ENCODE measurements around the gene ADD2.

ADD2 gene

GRCh38 chr2:70766357-70767078, 1.5 kb downstream of the ADD2 start:
- H3K27me3 ChIP-seq (ENCODE audit: control insufficient read depth, insufficient read depth, low read length), result no peaks in the 10 kb centered on the region
- peak overlapping the region; percentile 86 for H3K4me3 ChIP-seq (ENCODE audit: low read length)
- peak overlapping the region; percentile 86 for H3K27ac ChIP-seq (ENCODE audit: low read length)
- peak overlapping the region; percentile 95 for H3K9ac ChIP-seq (ENCODE audit: low read length)
- H3K36me3 ChIP-seq (ENCODE audit: control insufficient read depth, low read depth, low read length), result no peaks in the 10 kb centered on the region
- no peaks in the 10 kb centered on the region for H3K9me3 ChIP-seq (ENCODE audit: control insufficient read depth, low read depth, low read length)
- H3K4me1 ChIP-seq (ENCODE audit: control insufficient read depth, low read depth, low read length), result peaks cover 30% of the 10 kb centered on the region

- Histone ChIP-seq H3K27me3 (ENCODE audit: control insufficient read depth, insufficient read depth, low read length) (no peaks in the 10 kb centered on the region), H3K4me3 (ENCODE audit: low read length) (no peak overlapping the region), H3K9ac (ENCODE audit: low read length) (no peak overlapping the region), H3K9me3 (ENCODE audit: control insufficient read depth, low read depth, low read length) (no peaks in the 10 kb centered on the region), H3K36me3 (ENCODE audit: control insufficient read depth, low read depth, low read length) (no peaks in the 10 kb centered on the region), H3K4me1 (ENCODE audit: control insufficient read depth, low read depth, low read length) (peaks cover 30% of the 10 kb centered on the region), H3K27ac (ENCODE audit: low read length) (no peak overlapping the region)
Measured at GRCh38 chr2:70765507-70765906, 2.5 kb downstream of the ADD2 start.

GRCh38 chr2:70759446-70759845, 8.6 kb downstream of the ADD2 start:
- no peak overlapping the region for H3K4me3 ChIP-seq (ENCODE audit: low read length)
- H3K27ac ChIP-seq (ENCODE audit: low read length), result no peak overlapping the region
- no peaks in the 10 kb centered on the region for H3K27me3 ChIP-seq (ENCODE audit: control insufficient read depth, insufficient read depth, low read length)
- no peaks in the 10 kb centered on the region for H3K9me3 ChIP-seq (ENCODE audit: control insufficient read depth, low read depth, low read length)
- no peak overlapping the region for H3K9ac ChIP-seq (ENCODE audit: low read length)
- H3K4me1 ChIP-seq (ENCODE audit: control insufficient read depth, low read depth, low read length), result peaks cover 4% of the 10 kb centered on the region
- H3K36me3 ChIP-seq (ENCODE audit: control insufficient read depth, low read depth, low read length), result no peaks in the 10 kb centered on the region

DNA sequence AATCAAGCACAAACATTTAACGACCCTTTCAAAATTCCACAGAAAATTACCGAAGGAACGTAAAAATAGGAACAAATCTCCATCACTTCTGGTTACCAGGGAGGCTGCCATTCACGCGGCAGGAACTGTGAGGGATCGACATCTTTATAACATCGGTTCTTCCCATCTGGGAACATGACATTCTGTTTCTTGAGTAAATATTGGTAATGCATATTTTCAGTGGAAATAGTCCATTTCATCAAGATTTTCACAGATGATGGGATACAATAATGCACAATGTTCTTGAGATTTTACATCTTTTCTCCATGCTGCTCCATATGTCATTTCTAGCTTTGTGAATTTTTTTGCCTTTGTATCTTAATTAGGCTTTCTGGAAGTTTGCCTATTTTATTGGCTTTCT, 10.0 kb downstream of the ADD2 start:
- Histone ChIP-seq H3K36me3 (ENCODE audit: control insufficient read depth, low read depth, low read length) (no peaks in the 10 kb centered on the region), H3K27ac (ENCODE audit: low read length) (no peak overlapping the region), H3K27me3 (ENCODE audit: control insufficient read depth, insufficient read depth, low read length) (no peaks in the 10 kb centered on the region), H3K9me3 (ENCODE audit: control insufficient read depth, low read depth, low read length) (no peaks in the 10 kb centered on the region), H3K9ac (ENCODE audit: low read length) (no peak overlapping the region), H3K4me1 (ENCODE audit: control insufficient read depth, low read depth, low read length) (peaks cover 7% of the 10 kb centered on the region), H3K4me3 (ENCODE audit: low read length) (no peak overlapping the region)

GRCh38 chr2:70757360-70757759, 10.6 kb downstream of the ADD2 start:
- Histone ChIP-seq H3K36me3 (ENCODE audit: control insufficient read depth, low read depth, low read length) (no peaks in the 10 kb centered on the region), H3K4me3 (ENCODE audit: low read length) (no peak overlapping the region), H3K9me3 (ENCODE audit: control insufficient read depth, low read depth, low read length) (no peaks in the 10 kb centered on the region), H3K27ac (ENCODE audit: low read length) (no peak overlapping the region), H3K9ac (ENCODE audit: low read length) (no peak overlapping the region), H3K27me3 (ENCODE audit: control insufficient read depth, insufficient read depth, low read length) (no peaks in the 10 kb centered on the region), H3K4me1 (ENCODE audit: control insufficient read depth, low read depth, low read length) (peaks cover 7% of the 10 kb centered on the region)

DNA sequence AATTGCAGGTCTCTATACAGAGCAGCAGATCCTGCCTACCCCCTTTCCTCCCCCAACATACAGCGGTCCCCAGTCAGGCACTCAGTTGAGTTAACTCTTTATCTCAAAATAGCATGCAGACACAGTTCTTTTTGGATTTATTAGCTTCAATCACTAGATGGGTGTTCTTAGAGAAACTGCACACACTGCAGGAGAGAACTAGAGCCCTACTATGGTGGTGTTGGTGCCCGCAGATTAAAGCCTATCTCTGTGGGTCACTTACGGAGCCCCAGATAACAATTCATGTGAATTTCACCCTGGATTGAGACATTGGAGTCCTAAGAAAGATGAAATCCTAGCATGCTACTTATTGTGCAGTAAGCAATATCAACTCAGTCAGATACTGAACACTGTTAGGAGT, 11.9 kb downstream of the ADD2 start:
- Histone ChIP-seq H3K27ac (ENCODE audit: low read length) (no peak overlapping the region), H3K4me3 (ENCODE audit: low read length) (no peak overlapping the region), H3K9me3 (ENCODE audit: control insufficient read depth, low read depth, low read length) (no peaks in the 10 kb centered on the region), H3K4me1 (ENCODE audit: control insufficient read depth, low read depth, low read length) (peaks cover 7% of the 10 kb centered on the region), H3K27me3 (ENCODE audit: control insufficient read depth, insufficient read depth, low read length) (no peaks in the 10 kb centered on the region), H3K9ac (ENCODE audit: low read length) (no peak overlapping the region), H3K36me3 (ENCODE audit: control insufficient read depth, low read depth, low read length) (no peaks in the 10 kb centered on the region)

DNA sequence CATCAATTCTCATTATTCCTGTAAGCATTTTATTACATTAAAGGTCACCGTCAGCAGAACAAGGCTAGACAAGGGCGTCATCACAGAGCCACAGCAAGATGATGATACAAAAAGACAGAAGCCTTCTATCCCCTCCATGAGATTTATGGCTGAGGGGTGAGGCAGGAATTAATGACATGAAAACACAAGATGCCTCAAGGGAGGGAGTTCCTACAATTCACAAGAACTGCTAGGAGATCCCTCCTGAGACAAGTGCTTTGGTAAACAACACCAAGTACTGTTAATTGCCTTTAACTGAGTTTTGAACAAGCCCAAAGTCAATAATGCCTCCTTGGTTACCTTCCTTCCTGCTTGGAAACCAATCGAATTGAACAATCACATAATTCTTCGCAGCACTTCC, 14.1 kb downstream of the ADD2 start:
- Histone ChIP-seq H3K36me3 (ENCODE audit: control insufficient read depth, low read depth, low read length) (no peaks in the 10 kb centered on the region), H3K27me3 (ENCODE audit: control insufficient read depth, insufficient read depth, low read length) (no peaks in the 10 kb centered on the region), H3K9ac (ENCODE audit: low read length) (no peak overlapping the region), H3K4me1 (ENCODE audit: control insufficient read depth, low read depth, low read length) (peaks cover 10% of the 10 kb centered on the region), H3K9me3 (ENCODE audit: control insufficient read depth, low read depth, low read length) (no peaks in the 10 kb centered on the region), H3K27ac (ENCODE audit: low read length) (no peak overlapping the region), H3K4me3 (ENCODE audit: low read length) (no peak overlapping the region)

- Histone ChIP-seq H3K27ac (ENCODE audit: low read length) (no peak overlapping the region), H3K27me3 (ENCODE audit: control insufficient read depth, insufficient read depth, low read length) (no peaks in the 10 kb centered on the region)
Measured at GRCh38 chr2:70753031-70753430, 15.0 kb downstream of the ADD2 start.

DNA sequence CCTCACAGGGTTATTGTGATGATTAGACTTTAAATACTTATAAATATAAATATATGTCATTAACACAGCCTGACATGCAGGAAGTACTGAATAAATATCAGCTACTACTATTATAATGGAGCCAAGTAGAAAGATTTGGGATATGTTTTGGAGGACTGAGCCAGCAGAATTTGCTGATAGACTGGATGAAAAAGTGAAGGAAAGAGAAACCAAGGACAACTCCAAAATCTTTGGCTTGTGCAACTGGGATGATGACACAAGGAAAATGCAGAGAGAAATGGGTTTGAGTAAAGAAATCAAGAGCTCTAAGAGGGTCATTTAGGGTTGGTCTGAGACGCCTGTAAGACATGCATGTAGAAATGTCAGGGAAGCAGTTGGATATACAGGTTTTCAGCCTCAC, 15.6 kb downstream of the ADD2 start:
- Histone ChIP-seq H3K4me3 (ENCODE audit: low read length) (no peak overlapping the region), H3K27me3 (ENCODE audit: control insufficient read depth, insufficient read depth, low read length) (no peaks in the 10 kb centered on the region)

More at GRCh38 chr2:70753031-70753430, 15.0 kb downstream of the ADD2 start:
- Histone ChIP-seq H3K4me3 (ENCODE audit: low read length) (no peak overlapping the region), H3K9ac (ENCODE audit: low read length) (no peak overlapping the region), H3K4me1 (ENCODE audit: control insufficient read depth, low read depth, low read length) (peaks cover 10% of the 10 kb centered on the region), H3K9me3 (ENCODE audit: control insufficient read depth, low read depth, low read length) (no peaks in the 10 kb centered on the region), H3K36me3 (ENCODE audit: control insufficient read depth, low read depth, low read length) (no peaks in the 10 kb centered on the region)

GRCh38 chr2:70751881-70752280, 16.1 kb downstream of the ADD2 start:
- H3K27ac ChIP-seq (ENCODE audit: low read length), result no peak overlapping the region
- no peak overlapping the region for H3K4me3 ChIP-seq (ENCODE audit: low read length)
- H3K9ac ChIP-seq (ENCODE audit: low read length), result no peak overlapping the region
- H3K9me3 ChIP-seq (ENCODE audit: control insufficient read depth, low read depth, low read length), result no peaks in the 10 kb centered on the region
- H3K27me3 ChIP-seq (ENCODE audit: control insufficient read depth, insufficient read depth, low read length), result no peaks in the 10 kb centered on the region
- H3K4me1 ChIP-seq (ENCODE audit: control insufficient read depth, low read depth, low read length), result peaks cover 10% of the 10 kb centered on the region
- H3K36me3 ChIP-seq (ENCODE audit: control insufficient read depth, low read depth, low read length), result no peaks in the 10 kb centered on the region

More for the DNA sequence above, 15.6 kb downstream of the ADD2 start:
- H3K9ac ChIP-seq (ENCODE audit: low read length), result no peak overlapping the region
- no peaks in the 10 kb centered on the region for H3K36me3 ChIP-seq (ENCODE audit: control insufficient read depth, low read depth, low read length)
- H3K4me1 ChIP-seq (ENCODE audit: control insufficient read depth, low read depth, low read length), result peaks cover 10% of the 10 kb centered on the region
- no peak overlapping the region for H3K27ac ChIP-seq (ENCODE audit: low read length)
- no peaks in the 10 kb centered on the region for H3K9me3 ChIP-seq (ENCODE audit: control insufficient read depth, low read depth, low read length)

GRCh38 chr2:70750320-70750719, 17.7 kb downstream of the ADD2 start:
- Histone ChIP-seq H3K27ac (ENCODE audit: low read length) (no peak overlapping the region), H3K9me3 (ENCODE audit: control insufficient read depth, low read depth, low read length) (no peaks in the 10 kb centered on the region), H3K36me3 (ENCODE audit: control insufficient read depth, low read depth, low read length) (no peaks in the 10 kb centered on the region), H3K4me1 (ENCODE audit: control insufficient read depth, low read depth, low read length) (peaks cover 23% of the 10 kb centered on the region), H3K4me3 (ENCODE audit: low read length) (no peak overlapping the region), H3K27me3 (ENCODE audit: control insufficient read depth, insufficient read depth, low read length) (no peaks in the 10 kb centered on the region), H3K9ac (ENCODE audit: low read length) (no peak overlapping the region)

GRCh38 chr2:70748002-70748784, 19.8 kb downstream of the ADD2 start:
- Histone ChIP-seq H3K27me3 (ENCODE audit: control insufficient read depth, insufficient read depth, low read length) (no peaks in the 10 kb centered on the region), H3K27ac (ENCODE audit: low read length) (no peak overlapping the region), H3K4me3 (ENCODE audit: low read length) (no peak overlapping the region), H3K36me3 (ENCODE audit: control insufficient read depth, low read depth, low read length) (no peaks in the 10 kb centered on the region), H3K4me1 (ENCODE audit: control insufficient read depth, low read depth, low read length) (peaks cover 16% of the 10 kb centered on the region), H3K9me3 (ENCODE audit: control insufficient read depth, low read depth, low read length) (no peaks in the 10 kb centered on the region), H3K9ac (ENCODE audit: low read length) (no peak overlapping the region)
